Uterus (tissue), 4 donors: ENCODE data around the gene C2orf42. TPM values are rescaled to one million over a fixed set of nuclear protein-coding genes. Genes with fewer than 3 reads are reported as not detected.

Experiments used
- DNase-seq, 2 donors: peaks; one replicate each; pipeline ENCODE4 v3.0.0-alpha.2; 2019 to 2020
- H3K27ac ChIP-seq, 2 donors: fragments of 200-600 bp; sonication (generic); 1 replicate in 1 of 2; 2 replicates in 1 of 2; pipeline ENCODE4 v1.5.1; 2016 to 2018
- H3K27me3 ChIP-seq, 2 donors: fragments of 200-600 bp; sonication (generic); one replicate each; pipeline ENCODE4 v1.5.1; 2018 to 2019; ENCODE audit warnings: control low read depth in 1 of 2
- H3K36me3 ChIP-seq, 2 donors: fragments of 200-600 bp; sonication (generic); one replicate each; pipeline ENCODE4 v1.5.1; 2019; ENCODE audit warnings: control low read depth in 1 of 2
- H3K4me1 ChIP-seq, 2 donors: fragments of 200-600 bp; sonication (generic); one replicate each; pipeline ENCODE4 v1.5.1; 2018 to 2019; ENCODE audit warnings: control low read depth in 1 of 2
- H3K4me3 ChIP-seq, 2 donors: fragments of 200-600 bp; sonication (generic); 1 replicate in 1 of 2; 2 replicates in 1 of 2; pipeline ENCODE4 v1.5.1; 2018 to 2019; ENCODE audit warnings: mild to moderate bottlenecking in 1 of 2
- H3K9me3 ChIP-seq, 2 donors: fragments of 200-600 bp; sonication (generic); one replicate each; pipeline ENCODE4 v1.5.1; 2019; ENCODE audit warnings: control low read depth in 1 of 2
- CTCF ChIP-seq, 4 experiments: fragments of 200-600 bp in 2 of 4; fragments of 450-650 bp in 2 of 4; sonication (generic) in 2 of 4; IDR thresholded peaks; one replicate each; pipeline ENCODE4 v1.5.1; 2016 to 2019; ENCODE audit warnings: antibody characterized with exemption in 4 of 4, mild to moderate bottlenecking in 2 of 4, moderate library complexity in 1 of 4
- POLR2A ChIP-seq, 2 donors: fragments of 450-650 bp; IDR thresholded peaks; one replicate each; pipeline ENCODE4 v1.6.1; 2016; ENCODE audit warnings: antibody characterized with exemption in 2 of 2, mild to moderate bottlenecking in 1 of 2, moderate library complexity in 1 of 2
- intact Hi-C: fragments of 100-400 bp; cut with DNase I; formaldehyde crosslinking; loops from one replicate; pipeline ENCODE4 v1.15.1; 2023; ENCODE audit warnings: low total_unique reads
- total RNA-seq, 4 donors: library from RNA; depleted of rRNA in 3 of 4; stranded (reverse); fragments of >200 nt in 3 of 4; gene quantifications; one replicate each; pipeline versions ENCODE4 v1.1.0 to v1.2.4, GENCODE V29; 2014 to 2023
- donor health status: DM: yes; HTN: yes; CAD: no.

Gene C2orf42
- total RNA-seq, 4 donors from 2014 or later = 10.3 to 45.7 (median 23.8) TPM

GRCh38 chr2:70145851-70146739 lies 44.7 kb downstream of the C2orf42 start:
- intact Hi-C loops = no loop called here
- Histone ChIP-seq H3K27me3 (no peaks in the 10 kb centered on the region), H3K9me3 (no peaks in the 10 kb centered on the region), H3K36me3 (no peaks in the 10 kb centered on the region), H3K4me3 (no peak overlapping the region), H3K4me1 (no peaks in the 10 kb centered on the region), H3K27ac (no peak overlapping the region)
- no peak for DNase-seq
- TF ChIP-seq POLR2A (IDR thresholded peaks at IDR 0.05) = no peak
- TF ChIP-seq CTCF (IDR thresholded peaks at IDR 0.05) = no peak

GRCh38 chr2:70145144-70145490 lies 45.7 kb downstream of the C2orf42 start:
- Histone ChIP-seq H3K27me3 (no peaks in the 10 kb centered on the region), H3K4me1 (no peaks in the 10 kb centered on the region), H3K4me3 (no peak overlapping the region), H3K36me3 (no peaks in the 10 kb centered on the region), H3K9me3 (no peaks in the 10 kb centered on the region), H3K27ac (no peak overlapping the region)
- intact Hi-C loops = no loop called here
- DNase-seq = no peak
- TF ChIP-seq POLR2A (IDR thresholded peaks at IDR 0.05) = no peak
- no peak for TF ChIP-seq CTCF (IDR thresholded peaks at IDR 0.05)

DNA sequence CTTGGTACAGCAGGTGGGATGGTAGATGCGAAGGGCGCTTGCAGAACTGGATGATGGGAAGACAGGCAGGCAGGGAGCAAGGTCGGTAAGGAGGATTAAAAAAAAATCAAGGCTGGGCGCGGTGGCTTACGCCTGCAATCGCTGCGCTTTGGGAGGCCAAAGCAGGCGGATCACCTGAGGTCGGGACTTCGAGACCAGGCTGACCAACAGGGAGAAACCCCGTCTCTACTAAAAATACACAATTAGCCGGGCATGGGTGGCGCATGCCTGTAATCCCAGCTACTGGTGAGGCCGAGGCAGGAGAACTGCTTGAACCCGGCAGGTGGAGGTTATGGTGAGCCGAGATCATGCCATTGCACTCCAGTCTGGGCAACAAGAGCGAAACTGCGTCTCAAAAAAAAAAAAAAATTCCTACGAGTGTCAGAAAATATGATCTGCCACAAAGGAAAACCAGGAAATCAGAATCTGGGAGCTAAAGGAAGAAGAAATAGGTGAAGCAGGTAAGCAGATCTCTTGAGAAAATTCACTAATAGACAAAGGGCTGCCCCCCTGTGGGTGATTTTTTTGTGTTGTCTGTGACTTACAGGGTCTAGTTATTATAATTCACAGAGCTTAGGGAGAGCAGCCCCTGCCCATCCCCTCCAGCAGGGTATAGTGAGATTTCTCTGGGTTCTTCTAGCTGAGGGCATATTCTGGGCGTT lies 46.2 kb downstream of the C2orf42 start:
- no peak for DNase-seq
- no peaks in the 10 kb centered on the region for H3K36me3 ChIP-seq
- intact Hi-C loops = loop anchor here (5.0 kb wide), 1 partner anchor 232 kb away; no protein-coding TSS in a partner anchor
- no peaks in the 10 kb centered on the region for H3K4me1 ChIP-seq
- no peaks in the 10 kb centered on the region for H3K27me3 ChIP-seq
- peak overlapping the region in 1 of 2 donors; percentile 100 for H3K27ac ChIP-seq
- no peak overlapping the region for H3K4me3 ChIP-seq
- H3K9me3 ChIP-seq = no peaks in the 10 kb centered on the region
- TF ChIP-seq CTCF (IDR thresholded peaks at IDR 0.05) = no peak
- TF ChIP-seq POLR2A (IDR thresholded peaks at IDR 0.05) = no peak

GRCh38 chr2:70143314-70144150 lies 47.3 kb downstream of the C2orf42 start:
- DNase-seq = peak; percentile 54 to 67
- intact Hi-C loops = loop anchor here (2.0 to 5.0 kb wide), 2 partner anchors 57 to 231 kb away; partner anchors contain the start of gene PCBP1

More at GRCh38 chr2:70143314-70144150, 47.3 kb downstream of the C2orf42 start:
- Histone ChIP-seq H3K4me3 (peak overlapping the region; percentile 47 to 54), H3K4me1 (no peaks in the 10 kb centered on the region), H3K27ac (peak overlapping the region; percentile 99 to 100), H3K36me3 (no peaks in the 10 kb centered on the region), H3K27me3 (no peaks in the 10 kb centered on the region), H3K9me3 (no peaks in the 10 kb centered on the region)
- no peak for TF ChIP-seq CTCF (IDR thresholded peaks at IDR 0.05)
- peak in 1 of 2 donors; percentile 31 for TF ChIP-seq POLR2A (IDR thresholded peaks at IDR 0.05)
